T47D (cell line): ENCODE results near the gene MMP21.

Experiments
- DNase-seq, 2 experiments: peaks; one replicate each; pipeline versions ENCODE4 v3.0.0 to v3.0.0-alpha.2; 2011 to 2012; ENCODE audit warnings: low read depth in 1 of 2, low spot score in 1 of 2
- JUND ChIP-seq: IDR thresholded peaks from 2 replicates; pipeline ENCODE4 v1.6.1; 2012; ENCODE audit warnings: low read depth
- in situ Hi-C: cut with HindIII; loops from 2 replicates; pipeline ENCODE4 v1.10.0; 2016; ENCODE audit warnings: low sequenced_read_pairs, low pct_unique_long_range_greater_than_20kb

The MMP21 gene

DNA sequence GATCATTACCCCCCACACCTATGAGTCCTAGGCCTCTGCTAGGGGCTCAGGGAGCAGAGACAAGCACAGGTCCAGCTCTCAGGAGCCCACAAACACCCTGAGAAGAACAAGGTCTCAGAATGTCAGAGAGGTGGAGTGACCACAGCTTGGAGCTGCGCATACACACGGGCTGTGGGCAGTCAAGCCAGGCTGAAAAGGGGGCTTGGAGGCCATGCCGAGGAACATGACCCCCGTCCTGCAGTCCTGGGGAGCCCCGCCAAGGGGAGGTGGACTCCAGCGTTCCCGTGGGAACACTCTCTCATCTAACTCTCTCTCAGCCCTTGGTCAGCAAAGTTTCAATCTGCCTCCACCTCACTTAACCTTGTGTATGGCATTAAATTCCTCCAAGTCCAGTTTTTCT lies 7.8 kb upstream of the MMP21 start:
- in situ Hi-C loops: no loop called here
- DNase-seq: no peak
- no peak for TF ChIP-seq JUND

DNA sequence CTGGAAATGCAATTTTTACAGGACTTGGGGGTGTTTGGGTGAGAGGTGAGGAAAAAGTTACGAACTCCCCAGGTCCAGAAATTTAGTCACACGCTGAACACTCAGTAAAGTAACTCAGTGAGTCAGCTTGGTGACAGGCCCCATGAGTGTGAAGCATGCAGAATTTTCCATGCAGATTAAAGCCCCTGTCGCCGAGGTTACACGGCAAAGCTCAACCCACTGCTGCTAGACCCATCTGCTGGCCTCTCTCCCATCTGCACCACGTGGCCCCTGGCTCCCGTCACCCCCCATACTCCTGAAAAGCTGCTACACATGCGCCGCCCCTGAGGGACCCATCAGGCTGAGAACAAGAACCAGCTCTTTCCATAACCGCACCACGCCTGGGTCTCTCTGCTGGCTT lies 7.0 kb upstream of the MMP21 start:
- no peak for TF ChIP-seq JUND
- in situ Hi-C loops: no loop called here
- no peak for DNase-seq

DNA sequence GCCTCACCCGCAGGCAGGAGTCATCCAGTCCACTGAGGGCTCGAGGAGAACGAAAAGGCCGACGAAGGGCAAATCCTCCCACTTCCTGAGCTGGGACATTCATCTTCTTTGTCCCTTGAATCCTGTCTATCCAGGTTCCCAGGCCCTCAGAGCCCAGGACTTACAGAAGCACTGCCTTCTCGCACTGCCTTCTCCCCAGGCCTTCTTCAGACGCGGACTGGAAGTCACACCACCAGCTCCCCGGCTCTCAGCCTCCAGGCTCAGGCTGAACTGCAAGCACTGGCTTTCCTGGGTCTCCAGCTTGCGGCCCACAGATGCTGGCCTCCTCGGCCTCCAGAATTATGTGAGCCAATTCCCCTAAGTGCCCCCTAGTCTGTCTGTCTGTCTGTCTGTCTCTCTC lies 6.4 kb upstream of the MMP21 start:
- in situ Hi-C loops: no loop called here
- no peak for DNase-seq

DNA sequence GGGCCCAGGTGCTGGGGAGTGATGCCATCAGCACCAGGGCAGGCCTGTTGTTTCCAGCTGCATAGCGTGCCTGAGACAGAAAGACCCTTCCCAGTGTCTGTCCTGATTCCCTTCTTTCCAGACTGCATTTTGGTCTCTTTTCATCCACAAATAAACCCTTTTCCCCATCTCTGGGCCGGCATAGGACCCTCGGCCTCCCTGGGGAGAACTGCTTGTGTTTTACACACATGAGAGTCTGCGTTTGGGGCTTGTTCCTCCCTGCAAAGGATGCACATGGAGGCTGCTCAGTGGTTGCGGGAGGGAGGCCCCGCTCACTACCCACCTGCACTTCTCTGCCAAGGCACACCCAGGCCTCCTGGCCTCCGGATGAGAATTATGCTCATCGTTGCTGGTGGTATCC lies 5.8 kb upstream of the MMP21 start:
- in situ Hi-C loops: no loop called here
- no peak for TF ChIP-seq JUND
- no peak for DNase-seq

More for the DNA sequence above, 6.4 kb upstream of the MMP21 start:
- TF ChIP-seq JUND: no peak

DNA sequence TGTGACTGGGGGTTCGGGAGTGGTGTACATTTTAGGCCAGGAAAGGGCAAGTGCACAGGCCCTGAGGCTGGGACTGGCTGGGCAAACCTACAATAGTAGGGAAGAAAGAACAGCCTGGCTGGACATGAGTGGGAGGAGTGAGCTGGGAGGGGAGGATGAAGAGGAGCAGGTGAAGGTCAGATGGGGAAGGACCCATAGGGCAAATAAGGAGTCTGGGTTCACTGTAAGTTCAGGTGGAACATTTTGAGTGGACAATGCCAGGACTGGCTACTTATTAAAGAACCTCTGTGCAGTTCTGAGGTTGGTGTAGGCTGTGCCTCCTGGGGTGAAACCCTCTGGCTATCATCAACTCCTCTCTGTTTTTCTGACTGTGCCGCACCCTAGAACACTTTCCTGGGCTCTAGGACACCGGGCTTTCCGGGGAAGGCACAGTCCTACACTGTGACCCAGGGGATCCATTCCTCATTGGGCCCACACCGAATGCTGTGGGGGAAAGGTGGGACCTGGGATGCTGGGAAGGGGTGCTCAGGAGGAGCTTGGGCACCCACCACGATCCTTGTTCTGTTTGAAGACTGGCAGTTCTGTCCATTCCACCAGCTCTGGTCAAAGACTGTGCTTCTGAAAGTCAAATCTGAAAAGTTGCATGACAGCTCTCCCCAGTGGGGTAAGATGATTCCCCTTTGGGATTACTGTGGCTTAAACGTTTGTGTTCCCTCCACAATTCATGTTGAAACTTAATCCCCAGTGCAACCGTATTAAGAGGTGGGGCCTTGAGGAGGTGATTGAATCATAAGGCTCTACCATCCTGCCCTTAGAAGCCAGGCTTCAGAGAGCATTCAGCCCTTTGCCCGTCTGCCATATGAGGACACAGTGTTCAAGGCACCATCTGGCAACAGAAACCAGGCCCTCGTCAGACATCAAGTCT lies 4.0 kb upstream of the MMP21 start:
- no peak for DNase-seq
- in situ Hi-C loops: no loop called here
- TF ChIP-seq JUND: no peak

DNA sequence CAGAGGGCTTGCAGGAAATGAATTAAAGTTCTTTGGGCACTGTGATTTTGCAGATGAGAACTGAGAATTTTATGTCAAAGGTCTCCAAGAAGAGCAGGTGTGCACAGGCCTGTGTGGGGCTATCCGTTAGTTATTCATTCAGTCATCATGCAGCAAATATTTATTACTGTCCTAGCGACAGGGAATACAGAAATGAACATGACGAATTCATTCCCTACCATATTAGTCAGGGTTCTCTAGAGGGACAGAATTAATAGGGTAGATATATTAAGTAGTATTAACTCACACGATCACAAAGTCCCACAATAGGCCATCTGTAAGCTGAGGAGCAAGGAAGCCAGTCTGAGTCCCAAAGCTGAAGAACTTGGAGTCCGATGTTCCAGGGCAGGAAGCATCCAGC lies 2.9 kb upstream of the MMP21 start:
- no peak for TF ChIP-seq JUND
- in situ Hi-C loops: no loop called here
- DNase-seq: no peak

DNA sequence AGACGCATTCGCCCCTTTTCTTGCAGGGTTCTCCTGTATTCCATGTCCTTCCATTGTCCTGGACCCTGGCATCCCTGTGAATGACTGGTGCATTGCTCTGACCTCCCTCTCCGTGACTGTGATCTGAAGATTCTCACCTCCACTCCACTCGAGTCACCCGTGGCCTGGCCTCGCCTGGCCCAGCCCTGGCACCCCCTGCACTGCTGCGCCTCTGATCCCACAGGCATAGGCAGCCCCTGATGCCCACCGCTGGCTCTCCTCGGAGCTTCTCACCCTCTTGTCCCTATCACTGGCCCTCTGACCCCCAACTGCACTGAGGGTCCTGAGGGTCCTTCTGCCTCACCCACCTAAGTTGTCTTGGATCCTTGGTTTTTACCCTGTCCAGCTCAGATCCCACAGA lies 2.2 kb upstream of the MMP21 start:
- in situ Hi-C loops: no loop called here
- no peak for TF ChIP-seq JUND
- DNase-seq: no peak

DNA sequence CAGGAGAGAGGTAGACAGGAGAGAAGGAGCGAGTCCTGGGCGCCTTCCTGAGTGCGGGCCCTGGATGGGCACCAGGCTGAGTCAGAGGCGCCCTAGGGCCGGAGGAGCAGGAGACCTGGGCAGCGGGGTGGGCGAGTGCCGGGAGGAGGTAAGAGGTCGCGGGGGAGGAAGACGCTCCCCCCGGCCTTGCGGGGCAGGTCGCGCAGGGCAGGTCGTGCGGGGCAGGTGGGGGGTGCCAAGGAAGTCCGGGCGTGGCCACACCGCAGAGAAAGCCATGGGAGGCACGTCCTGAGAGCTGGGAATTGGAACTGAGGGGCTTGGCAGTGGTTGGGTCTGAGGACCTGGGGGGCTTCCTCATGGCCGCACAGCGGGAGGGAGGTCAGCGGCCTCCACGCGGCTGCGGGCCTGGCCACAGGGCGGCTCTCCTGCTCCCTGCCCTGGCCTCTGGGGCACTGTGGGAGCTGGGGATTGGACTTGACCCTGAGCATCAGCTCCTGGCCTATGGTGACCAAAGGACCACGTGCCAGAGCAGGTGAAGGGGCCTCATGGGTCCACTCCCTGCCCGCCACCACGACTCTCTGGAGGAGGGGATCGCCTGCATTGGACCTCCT lies 935 bp downstream of the MMP21 start:
- no peak for DNase-seq
- no peak for TF ChIP-seq JUND
- in situ Hi-C loops: no loop called here

DNA sequence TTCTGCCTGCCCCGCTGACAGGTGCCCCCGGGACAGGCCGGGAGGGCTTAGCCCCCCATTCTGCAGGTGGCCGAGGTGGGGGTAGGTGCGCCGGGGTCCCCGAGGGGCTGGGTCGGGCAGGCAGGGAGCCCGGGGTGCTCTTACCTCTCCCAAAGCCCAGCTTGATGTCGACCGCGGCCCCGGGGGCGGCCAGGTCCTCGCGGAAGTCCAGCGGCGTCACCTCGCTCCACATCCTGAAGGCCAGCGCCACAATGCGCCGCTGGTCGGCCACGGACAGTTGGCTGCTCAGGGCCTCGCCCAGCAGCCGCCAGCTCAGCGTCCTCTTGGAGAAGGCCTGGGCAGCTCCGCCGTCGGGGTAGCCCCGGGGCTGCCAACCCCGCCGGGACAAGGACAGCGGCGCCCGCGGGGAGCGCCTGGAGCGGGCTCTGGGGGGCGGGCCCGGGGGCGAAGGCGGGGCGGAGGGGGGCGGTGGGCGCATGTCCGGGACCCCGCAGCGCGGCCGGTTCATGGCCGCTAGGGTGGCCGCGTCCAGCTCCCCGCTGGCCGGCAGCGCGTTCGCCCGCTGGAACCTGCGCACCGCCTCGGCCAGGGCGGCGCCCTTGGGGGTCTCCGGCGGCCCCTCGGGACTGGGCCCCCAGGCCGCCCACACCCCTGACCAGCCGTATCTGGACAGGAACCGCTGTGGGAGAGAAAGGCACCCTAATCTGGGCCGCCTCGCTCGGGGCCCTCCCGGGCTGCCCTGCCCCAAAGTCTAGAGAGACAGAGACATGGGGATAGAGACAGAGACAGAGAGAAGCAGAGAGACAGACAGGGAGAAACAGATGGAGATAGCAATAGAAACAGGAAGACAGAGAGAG lies 1.7 kb downstream of the MMP21 start:
- no peak for DNase-seq
- in situ Hi-C loops: no loop called here

DNA sequence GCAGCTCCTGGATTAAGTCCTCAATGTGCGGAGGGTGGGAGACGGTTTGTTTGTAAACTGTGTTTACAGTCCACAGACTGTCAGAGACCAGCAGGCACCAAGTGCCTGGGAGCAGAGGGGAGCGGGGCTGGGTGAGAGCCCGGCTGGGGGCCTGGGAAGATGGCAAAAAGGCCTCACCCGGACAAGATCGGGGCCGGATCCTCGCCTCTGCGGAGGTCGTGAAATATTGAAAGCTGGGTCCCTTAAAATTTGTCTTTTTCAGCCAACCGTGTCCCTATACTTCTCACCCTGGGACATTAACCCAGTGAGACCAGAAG lies 2.8 kb downstream of the MMP21 start:
- TF ChIP-seq JUND: no peak
- in situ Hi-C loops: no loop called here

More for the DNA sequence above, 1.7 kb downstream of the MMP21 start:
- TF ChIP-seq JUND: no peak

DNA sequence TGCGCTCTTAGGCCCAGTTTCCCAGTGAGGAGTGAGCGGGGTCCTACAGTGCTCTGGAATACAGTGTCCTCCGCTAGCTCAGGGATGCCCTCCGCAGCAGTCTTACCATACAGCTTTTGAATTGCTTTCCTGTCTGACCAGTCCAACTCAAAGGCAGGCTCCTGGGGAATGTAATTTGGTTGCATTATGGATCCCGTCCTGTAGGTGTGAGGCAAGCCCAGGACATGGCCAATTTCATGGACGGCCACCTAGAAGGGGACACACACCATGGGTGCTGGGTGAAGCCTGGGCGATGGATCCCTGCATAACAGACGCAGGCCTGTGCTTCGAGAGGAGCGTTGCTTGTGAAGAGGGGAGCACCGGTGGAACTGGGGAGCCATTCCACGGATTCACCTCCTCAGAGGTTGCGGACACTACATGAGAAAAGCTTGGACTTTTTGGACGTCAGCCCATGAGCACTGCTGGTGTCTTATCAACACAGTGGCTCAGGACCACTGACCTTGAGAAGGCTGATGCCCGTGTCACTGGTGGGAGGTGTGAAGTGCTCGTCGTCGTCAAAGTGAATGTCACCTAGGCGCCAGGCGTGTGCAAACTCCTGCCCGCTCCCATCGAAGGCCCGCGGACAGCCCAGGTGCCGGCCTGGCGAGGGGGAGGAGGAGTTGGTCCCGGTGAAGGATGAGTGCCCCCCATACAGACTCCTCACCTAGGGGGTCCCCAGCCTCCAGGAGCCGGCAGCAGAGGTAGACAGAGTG lies 3.3 kb downstream of the MMP21 start:
- DNase-seq: peak in 1 of 2 experiments; percentile 20
- no peak for TF ChIP-seq JUND
- in situ Hi-C loops: no loop called here

More for the DNA sequence above, 2.8 kb downstream of the MMP21 start:
- no peak for DNase-seq

DNA sequence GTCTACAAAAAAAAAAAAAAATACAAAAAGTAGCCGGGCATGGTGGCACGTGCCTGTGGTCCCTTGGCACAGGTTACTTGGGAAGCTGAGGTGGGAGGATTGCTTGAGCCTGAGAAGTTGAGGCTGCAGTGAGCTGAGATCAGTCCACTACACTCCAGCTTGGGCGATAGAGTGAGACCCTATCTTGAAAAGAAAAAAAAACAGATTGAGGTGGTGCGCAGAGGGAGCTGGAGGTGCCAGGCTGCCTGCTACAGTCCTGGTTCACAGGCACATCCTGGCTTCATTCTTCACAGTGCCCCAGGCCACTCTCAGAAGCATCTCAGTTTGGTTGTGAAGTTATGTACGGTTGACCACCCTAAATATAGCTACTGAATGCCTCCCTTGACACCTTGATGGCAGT lies 4.8 kb downstream of the MMP21 start:
- in situ Hi-C loops: no loop called here
- no peak for TF ChIP-seq JUND
- no peak for DNase-seq
